K562 (cell line): ENCODE data around the gene EMP2. TPM values are rescaled to one million over a fixed set of nuclear protein-coding genes. Genes with fewer than 3 reads are reported as not detected.

ENCODE experiments used
- ATAC-seq: fragments of 200-7000 bp; cut with Tn5 transposase; 3 replicates; pipeline ENCODE4 v1.9.1; 2020; ENCODE audit warnings: moderate library complexity
- BruUV-seq: library from RNA; stranded (reverse); fragments of 400-500 nt; replicated peaks from 2 replicates; lab custom pipeline; 2021; lab: Mats Ljungman, UMichigan
- CTCF ChIA-PET: fragments of 300-600 bp; formaldehyde crosslinking; extraction: SDS; loops from one replicate; lab custom pipeline; 2021; ENCODE audit warnings: low intra/inter-chr PET ratio; lab: Yijun Ruan, JAX
- POLR2A ChIA-PET: fragments of 300-600, 350-650 bp; sonication (Branson Sonifier 250); formaldehyde crosslinking; extraction: SDS; loops from one replicate; lab custom pipeline; 2021; ENCODE audit warnings: antibody characterized with exemption, inconsistent platforms; lab: Yijun Ruan, JAX
- DNase-seq, 4 experiments: peaks; one replicate each; pipeline versions ENCODE4 v3.0.0 to v3.0.0-alpha.2; 2011 to 2018; ENCODE audit warnings: low spot score in 3 of 4, mixed read lengths in 3 of 4; ENCODE audit errors: extremely low read depth in 1 of 4
- FAIRE-seq: peaks from 2 replicates; lab custom pipeline; 2011; peaks lifted over from hg19 to GRCh38; lab: Jason Lieb, UNC
- H2AFZ ChIP-seq: 2 replicates; pipeline ENCODE4 v1.6.0; 2011; ENCODE audit warnings: low read depth, low read length, control low read depth, inconsistent platforms
- H3K27ac ChIP-seq: fragments of 200-600 bp; 3 replicates; pipeline ENCODE4 v1.8.0; 2011; ENCODE audit warnings: low read depth, mild to moderate bottlenecking, control low read depth, inconsistent platforms, low read length, moderate library complexity, mixed read lengths; ENCODE audit errors: extremely low read depth
- H3K27me3 ChIP-seq, 2 experiments: fragments of 300-600 bp in 1 of 2; 2 replicates in 1 of 2; 3 replicates in 1 of 2; pipeline versions ENCODE4 v1.6.0 to v1.8.0; 2011; ENCODE audit warnings: inconsistent platforms in 2 of 2, low read length in 2 of 2, mild to moderate bottlenecking in 1 of 2, mixed read lengths in 1 of 2, moderate library complexity in 1 of 2; ENCODE audit not compliant: control insufficient read depth in 2 of 2, insufficient read depth in 2 of 2
- H3K36me3 ChIP-seq: fragments of 300-600 bp; 3 replicates; pipeline ENCODE4 v1.8.0; 2011; ENCODE audit warnings: mild to moderate bottlenecking, low read length, inconsistent platforms; ENCODE audit not compliant: control insufficient read depth, insufficient read depth
- H3K4me1 ChIP-seq, 2 experiments: fragments of 200-600 bp in 1 of 2; replicated peaks in 1 of 2; 2 replicates in 1 of 2; 3 replicates in 1 of 2; pipeline versions ENCODE4 v1.5.1 to v1.8.0; 2011; ENCODE audit warnings: inconsistent platforms in 2 of 2, low read length in 2 of 2, mild to moderate bottlenecking in 1 of 2, mixed read lengths in 1 of 2, moderate library complexity in 1 of 2; ENCODE audit not compliant: control insufficient read depth in 2 of 2, insufficient read depth in 2 of 2
- H3K4me2 ChIP-seq: 2 replicates; pipeline ENCODE4 v1.6.1; 2011; ENCODE audit warnings: low read length, control low read depth, inconsistent platforms, mixed read lengths; ENCODE audit not compliant: insufficient read depth
- H3K4me3 ChIP-seq: fragments of 200-600 bp; sonication (generic), shearing (Covaris generic); 2 replicates; pipeline ENCODE4 v1.5.1; 2016; ENCODE audit warnings: control low read depth, inconsistent platforms
- H3K79me2 ChIP-seq: fragments of 200-600 bp; 3 replicates; pipeline ENCODE4 v1.8.0; 2011; ENCODE audit warnings: low read length, inconsistent platforms; ENCODE audit not compliant: control insufficient read depth, insufficient read depth
- H3K9ac ChIP-seq, 2 experiments: 2 replicates each; pipeline versions ENCODE4 v1.6.0 to v1.6.1; 2011; ENCODE audit warnings: low read depth in 2 of 2, low read length in 2 of 2, control low read depth in 1 of 2, inconsistent platforms in 1 of 2, mild to moderate bottlenecking in 1 of 2, mixed read lengths in 1 of 2; ENCODE audit not compliant: insufficient read depth in 1 of 2
- H3K9me1 ChIP-seq: one replicate; pipeline ENCODE4 v1.6.0; 2011; ENCODE audit warnings: inconsistent platforms, mild to moderate bottlenecking, low read length, moderate library complexity; ENCODE audit not compliant: control insufficient read depth, insufficient read depth
- H3K9me3 ChIP-seq: replicated peaks from 2 replicates; pipeline ENCODE4 v1.5.1; 2011; ENCODE audit warnings: low read depth, low read length, inconsistent platforms; ENCODE audit not compliant: control insufficient read depth, insufficient read depth
- H4K20me1 ChIP-seq: replicated peaks from 2 replicates; pipeline ENCODE4 v1.6.1; 2011; ENCODE audit warnings: low read length, inconsistent platforms, mixed read lengths; ENCODE audit not compliant: control insufficient read depth, insufficient read depth
- ZNF584 ChIP-seq: fragments of 200-800 bp; sonication (Bioruptor generic); IDR thresholded peaks from 2 replicates; pipeline ENCODE4 v1.6.1; 2016; ENCODE audit warnings: low read depth, mild to moderate bottlenecking, missing genetic modification characterization, missing compliant biosample characterization
- WGBS: fragments of 100-300 bp; shearing (Covaris generic); methylation state at CpG from one replicate; pipeline ENCODE4 v1.1.6; 2016; ENCODE audit warnings: low coverage, mixed read lengths; ENCODE audit not compliant: insufficient coverage; ENCODE audit errors: missing lambda C conversion rate; 5-methylcytosine and 5-hydroxymethylcytosine counted together
- in situ Hi-C: fragments of 300-500 bp; cut with MboI; formaldehyde crosslinking; loops from 4 replicates; pipeline ENCODE4 v1.15.0; 2018; ENCODE audit warnings: inconsistent platforms, mixed read lengths
- intact Hi-C: fragments of 100-400 bp; cut with micrococcal nuclease; formaldehyde crosslinking; loops from 2 replicates; pipeline ENCODE4 v1.14.2; 2022
- polyA plus RNA-seq, 8 experiments: library from polyadenylated mRNA; depleted of rRNA in 4 of 8; stranded (reverse) in 5 of 8; unstranded in 3 of 8; fragments of >200 nt; fragmentation: Nextera tagmentation in 2 of 8; fragmentation: Illumina TruSeq in 1 of 8; extraction: Ambion mirVana in 2 of 8; extraction: Trizol in 1 of 8; gene quantifications; 2 replicates each; pipeline versions ENCODE4 v1.2.1 to v1.2.3, GENCODE V29; 2011 to 2014; ENCODE audit warnings: inconsistent platforms in 1 of 8, missing spikeins in 1 of 8
- total RNA-seq, 7 experiments: library from RNA; depleted of rRNA in 6 of 7; stranded (reverse); fragments of >200 nt in 6 of 7; fragmentation: Illumina TruSeq in 2 of 7; extraction: Trizol in 2 of 7; gene quantifications; 2 replicates each; pipeline versions ENCODE4 v1.2.1 to v1.2.3, GENCODE V29; 2011 to 2021; ENCODE audit warnings: low replicate concordance in 1 of 7
- TF ChIP-seq, protein P1 (sequence below): fragments of 450-650 bp; IDR thresholded peaks from 2 replicates; pipeline ENCODE4 v1.6.1; 2017; ENCODE audit warnings: antibody characterized with exemption, mild to moderate bottlenecking
- TF ChIP-seq, protein P2 (sequence below): sonication (generic); formaldehyde crosslinking; IDR thresholded peaks from 2 replicates; pipeline ENCODE4 v1.5.0; 2020; ENCODE audit warnings: missing genetic modification reagents

The EMP2 gene
- total and polyA plus RNA-seq, 9 of the 15 experiments (the other 6 are each of a cell fraction or from before 2014, with no cell fraction given): 0.73 to 6.2 (median 3.1) TPM

DNA sequence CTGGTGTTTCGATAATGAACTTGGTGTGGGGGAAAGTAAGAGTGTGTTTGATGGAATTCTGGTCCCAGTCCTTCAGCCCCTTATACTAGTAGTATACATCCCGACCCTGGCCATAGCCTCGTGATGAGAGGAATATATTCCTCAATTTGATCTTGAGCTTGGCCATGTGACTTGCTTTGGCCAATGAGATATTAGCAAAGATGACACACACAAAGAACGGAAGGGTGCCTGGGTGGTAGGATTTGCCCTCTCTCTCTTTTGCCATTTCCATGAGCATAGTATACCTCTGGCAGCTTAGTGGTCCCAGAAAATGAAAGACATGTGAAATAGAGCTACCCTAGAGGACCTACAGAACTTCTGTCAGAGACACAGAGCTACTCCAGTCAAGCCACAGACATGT lies 2.9 kb upstream of the EMP2 start (continued):
- TF ChIP-seq, protein P1, sequence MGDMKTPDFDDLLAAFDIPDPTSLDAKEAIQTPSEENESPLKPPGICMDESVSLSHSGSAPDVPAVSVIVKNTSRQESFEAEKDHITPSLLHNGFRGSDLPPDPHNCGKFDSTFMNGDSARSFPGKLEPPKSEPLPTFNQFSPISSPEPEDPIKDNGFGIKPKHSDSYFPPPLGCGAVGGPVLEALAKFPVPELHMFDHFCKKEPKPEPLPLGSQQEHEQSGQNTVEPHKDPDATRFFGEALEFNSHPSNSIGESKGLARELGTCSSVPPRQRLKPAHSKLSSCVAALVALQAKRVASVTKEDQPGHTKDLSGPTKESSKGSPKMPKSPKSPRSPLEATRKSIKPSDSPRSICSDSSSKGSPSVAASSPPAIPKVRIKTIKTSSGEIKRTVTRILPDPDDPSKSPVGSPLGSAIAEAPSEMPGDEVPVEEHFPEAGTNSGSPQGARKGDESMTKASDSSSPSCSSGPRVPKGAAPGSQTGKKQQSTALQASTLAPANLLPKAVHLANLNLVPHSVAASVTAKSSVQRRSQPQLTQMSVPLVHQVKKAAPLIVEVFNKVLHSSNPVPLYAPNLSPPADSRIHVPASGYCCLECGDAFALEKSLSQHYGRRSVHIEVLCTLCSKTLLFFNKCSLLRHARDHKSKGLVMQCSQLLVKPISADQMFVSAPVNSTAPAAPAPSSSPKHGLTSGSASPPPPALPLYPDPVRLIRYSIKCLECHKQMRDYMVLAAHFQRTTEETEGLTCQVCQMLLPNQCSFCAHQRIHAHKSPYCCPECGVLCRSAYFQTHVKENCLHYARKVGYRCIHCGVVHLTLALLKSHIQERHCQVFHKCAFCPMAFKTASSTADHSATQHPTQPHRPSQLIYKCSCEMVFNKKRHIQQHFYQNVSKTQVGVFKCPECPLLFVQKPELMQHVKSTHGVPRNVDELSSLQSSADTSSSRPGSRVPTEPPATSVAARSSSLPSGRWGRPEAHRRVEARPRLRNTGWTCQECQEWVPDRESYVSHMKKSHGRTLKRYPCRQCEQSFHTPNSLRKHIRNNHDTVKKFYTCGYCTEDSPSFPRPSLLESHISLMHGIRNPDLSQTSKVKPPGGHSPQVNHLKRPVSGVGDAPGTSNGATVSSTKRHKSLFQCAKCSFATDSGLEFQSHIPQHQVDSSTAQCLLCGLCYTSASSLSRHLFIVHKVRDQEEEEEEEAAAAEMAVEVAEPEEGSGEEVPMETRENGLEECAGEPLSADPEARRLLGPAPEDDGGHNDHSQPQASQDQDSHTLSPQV: no peak
- TF ChIP-seq, protein P2, sequence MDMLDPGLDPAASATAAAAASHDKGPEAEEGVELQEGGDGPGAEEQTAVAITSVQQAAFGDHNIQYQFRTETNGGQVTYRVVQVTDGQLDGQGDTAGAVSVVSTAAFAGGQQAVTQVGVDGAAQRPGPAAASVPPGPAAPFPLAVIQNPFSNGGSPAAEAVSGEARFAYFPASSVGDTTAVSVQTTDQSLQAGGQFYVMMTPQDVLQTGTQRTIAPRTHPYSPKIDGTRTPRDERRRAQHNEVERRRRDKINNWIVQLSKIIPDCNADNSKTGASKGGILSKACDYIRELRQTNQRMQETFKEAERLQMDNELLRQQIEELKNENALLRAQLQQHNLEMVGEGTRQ (CRISPR knock-in tag): peak; percentile 78
- TF ChIP-seq ZNF584 (CRISPR knock-in tag): no peak

DNA sequence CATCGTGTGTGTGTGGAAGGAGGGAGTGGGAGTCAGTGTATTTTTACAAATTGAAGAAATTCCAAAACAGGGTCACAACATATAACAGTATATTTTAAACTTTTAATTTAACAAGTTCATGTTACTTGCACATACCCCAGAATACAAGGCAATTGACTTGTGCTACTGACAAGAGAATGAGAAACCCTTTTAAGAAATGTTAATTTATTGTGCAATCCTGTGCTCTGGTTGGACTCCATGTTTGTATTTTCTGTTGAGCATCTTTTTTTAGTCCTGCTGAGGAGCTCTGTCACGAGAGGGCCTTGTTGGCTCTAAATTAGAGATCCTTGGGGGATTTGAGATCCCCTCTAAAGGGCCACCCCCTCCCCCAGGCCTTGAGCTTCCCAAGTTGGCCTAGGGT lies 1.1 kb upstream of the EMP2 start:
- WGBS: 5% methylated on average over 2 of the region's 2 CpGs
- Histone ChIP-seq H3K9ac (no peak overlapping the region), H2AFZ (no peak overlapping the region), H3K4me2 (no peak overlapping the region), H3K9me1 (peaks cover 2% of the 10 kb centered on the region), H3K4me1 (peaks cover 0 to 16% of the 10 kb centered on the region in 2 experiments; a peak in 4 of 5 replicates), H3K36me3 (no peaks in the 10 kb centered on the region), H3K27me3 (peaks cover 27 to 74% of the 10 kb centered on the region in 2 experiments; a peak in 4 of 5 replicates), H4K20me1 (peaks cover 5% of the 10 kb centered on the region; the same call in 1 of the 2 replicates), H3K9me3 (no peaks in the 10 kb centered on the region), H3K4me3 (no peak overlapping the region), H3K79me2 (no peaks in the 10 kb centered on the region), H3K27ac (no peak overlapping the region)
- intact Hi-C loops: no loop called here
- FAIRE-seq (no peak), DNase-seq (no peak), ATAC-seq (no peak)
- in situ Hi-C loops: no loop called here
- ChIA-PET CTCF (no interaction called here), POLR2A (no interaction called here)
- BruUV-seq: no TSS peak
